IMR-90 (cell line): Measurements from ENCODE around the gene ATP2B2. TPM values are rescaled to one million over a fixed set of nuclear protein-coding genes. Genes with fewer than 3 reads are reported as not detected.

ENCODE experiments used
- ATAC-seq: fragments of 200-7000 bp; cut with Tn5 transposase; 2 replicates; pipeline ENCODE4 v1.9.1; 2020; ENCODE audit warnings: low read depth, mild to moderate bottlenecking, moderate library complexity
- BruUV-seq: library from RNA; stranded (reverse); fragments of 400-500 nt; replicated peaks from 2 replicates; lab custom pipeline; 2021; lab: Mats Ljungman, UMichigan
- CTCF ChIA-PET: fragments of 300-600 bp; formaldehyde crosslinking; extraction: SDS; loops from one replicate; lab custom pipeline; 2021; ENCODE audit warnings: antibody characterized with exemption; lab: Yijun Ruan, JAX
- POLR2A ChIA-PET: fragments of 300-600 bp; sonication (Branson Sonifier 250); formaldehyde crosslinking; loops from one replicate; lab custom pipeline; 2022; ENCODE audit warnings: antibody characterized with exemption; ENCODE audit not compliant: unreplicated experiment; lab: Charles Lee
- DNase-seq: peaks from one replicate; pipeline ENCODE4 v3.0.0; 2013
- H2AFZ ChIP-seq: replicated peaks from 2 replicates; pipeline ENCODE3; 2013; ENCODE audit warnings: low read length, mild to moderate bottlenecking; ENCODE audit not compliant: poor library complexity
- H2AK5ac ChIP-seq: 2 replicates; pipeline ENCODE4 v1.6.1; 2013; ENCODE audit warnings: low read depth, low read length, inconsistent platforms
- H2AK9ac ChIP-seq: replicated peaks from 2 replicates; pipeline ENCODE3; 2013; ENCODE audit warnings: mild to moderate bottlenecking, low read depth, low read length, moderate library complexity; ENCODE audit not compliant: poor library complexity
- H2BK120ac ChIP-seq: 2 replicates; pipeline ENCODE4 v1.6.1; 2013; ENCODE audit warnings: low read depth, low read length, inconsistent platforms
- H2BK15ac ChIP-seq: 3 replicates; pipeline ENCODE4 v1.6.1; 2013; ENCODE audit warnings: low read depth, low read length, inconsistent platforms
- H2BK20ac ChIP-seq: 2 replicates; pipeline ENCODE4 v1.6.1; 2013; ENCODE audit warnings: low read depth, mild to moderate bottlenecking, inconsistent platforms, low read length, moderate library complexity
- H2BK5ac ChIP-seq: 2 replicates; pipeline ENCODE4 v1.6.1; 2013; ENCODE audit warnings: mild to moderate bottlenecking, low read depth, low read length, inconsistent platforms; ENCODE audit not compliant: poor library complexity, severe bottlenecking
- H3K14ac ChIP-seq: replicated peaks from 2 replicates; pipeline ENCODE4 v1.6.1; 2013; ENCODE audit warnings: low read depth, low read length, inconsistent platforms
- H3K18ac ChIP-seq: 2 replicates; pipeline ENCODE4 v1.6.1; 2013; ENCODE audit warnings: low read depth, low read length, control low read depth
- H3K23ac ChIP-seq: 2 replicates; pipeline ENCODE4 v1.6.1; 2013; ENCODE audit warnings: low read depth, low read length, inconsistent platforms
- H3K27ac ChIP-seq: 2 replicates; pipeline ENCODE4 v1.5.1; 2013; ENCODE audit warnings: mild to moderate bottlenecking, control low read depth, low read length; ENCODE audit not compliant: insufficient read depth
- H3K27me3 ChIP-seq: 2 replicates; pipeline ENCODE4 v1.6.1; 2013; ENCODE audit warnings: low read length; ENCODE audit not compliant: control insufficient read depth, insufficient read depth
- H3K36me3 ChIP-seq: 2 replicates; pipeline ENCODE4 v1.6.1; 2013; ENCODE audit warnings: low read length, mixed read lengths; ENCODE audit not compliant: control insufficient read depth, insufficient read depth
- H3K4ac ChIP-seq: 2 replicates; pipeline ENCODE4 v1.6.1; 2013; ENCODE audit warnings: low read depth, low read length, inconsistent platforms
- H3K4me1 ChIP-seq: 2 replicates; pipeline ENCODE4 v1.6.1; 2013; ENCODE audit warnings: low read length, mixed read lengths; ENCODE audit not compliant: control insufficient read depth, insufficient read depth
- H3K4me2 ChIP-seq: 2 replicates; pipeline ENCODE4 v1.6.1; 2013; ENCODE audit warnings: low read depth, mild to moderate bottlenecking, control low read depth, low read length, moderate library complexity
- H3K4me3 ChIP-seq: 2 replicates; pipeline ENCODE4 v1.5.1; 2013; ENCODE audit warnings: low read depth, mild to moderate bottlenecking, control low read depth, low read length, moderate library complexity; ENCODE audit not compliant: insufficient read depth
- H3K56ac ChIP-seq: 2 replicates; pipeline ENCODE4 v1.6.1; 2013; ENCODE audit warnings: low read length, inconsistent platforms; ENCODE audit not compliant: insufficient read depth; ENCODE audit errors: extremely low read depth
- H3K79me1 ChIP-seq, 2 experiments: 2 replicates each; pipeline ENCODE4 v1.6.1; 2013; ENCODE audit warnings: low read length in 2 of 2, inconsistent platforms in 1 of 2, low read depth in 1 of 2
- H3K9ac ChIP-seq: 2 replicates; pipeline ENCODE4 v1.6.1; 2013; ENCODE audit warnings: low read depth, low read length, control low read depth
- H3K9me1 ChIP-seq: 2 replicates; pipeline ENCODE4 v1.6.1; 2013; ENCODE audit warnings: low read length, inconsistent platforms; ENCODE audit not compliant: insufficient read depth
- H3K9me3 ChIP-seq: 2 replicates; pipeline ENCODE4 v1.6.1; 2013; ENCODE audit warnings: low read length; ENCODE audit not compliant: control insufficient read depth, insufficient read depth
- H4K20me1 ChIP-seq: 2 replicates; pipeline ENCODE4 v1.6.1; 2013; ENCODE audit warnings: low read length, inconsistent platforms; ENCODE audit not compliant: insufficient read depth
- H4K5ac ChIP-seq: 2 replicates; pipeline ENCODE4 v1.6.1; 2013; ENCODE audit warnings: mild to moderate bottlenecking, low read depth, low read length, control low read depth
- H4K8ac ChIP-seq, 2 experiments: 2 replicates each; pipeline ENCODE4 v1.6.1; 2013; ENCODE audit warnings: low read depth in 2 of 2, low read length in 2 of 2, control low read depth in 1 of 2, inconsistent platforms in 1 of 2
- H4K91ac ChIP-seq: 2 replicates; pipeline ENCODE4 v1.6.1; 2013; ENCODE audit warnings: low read depth, low read length, inconsistent platforms; ENCODE audit not compliant: insufficient read depth
- BHLHE40 ChIP-seq: fragments of 150-350 bp; IDR thresholded peaks from 2 replicates; pipeline ENCODE4 v1.6.1; 2016; ENCODE audit warnings: mild to moderate bottlenecking, low read depth, low read length
- CEBPB ChIP-seq: IDR thresholded peaks from 2 replicates; pipeline ENCODE4 v1.6.1; 2012; ENCODE audit warnings: low read depth, low read length, improper control_type of control experiment
- CHD1 ChIP-seq: IDR thresholded peaks from 2 replicates; pipeline ENCODE4 v1.6.1; 2012; ENCODE audit warnings: low read depth, low read length, improper control_type of control experiment
- ELK1 ChIP-seq: fragments of 150-350 bp; IDR thresholded peaks from 2 replicates; pipeline ENCODE4 v1.6.1; 2016; ENCODE audit warnings: low read depth, mild to moderate bottlenecking, low read length, moderate library complexity, borderline replicate concordance
- FOS ChIP-seq: fragments of 150-350 bp; IDR thresholded peaks from 2 replicates; pipeline ENCODE4 v1.6.1; 2016; ENCODE audit warnings: low read depth, low read length
- MAFK ChIP-seq: IDR thresholded peaks from 2 replicates; pipeline ENCODE4 v1.6.1; 2012; ENCODE audit warnings: low read depth, low read length, improper control_type of control experiment
- MAZ ChIP-seq: IDR thresholded peaks from 2 replicates; pipeline ENCODE4 v1.6.1; 2012; ENCODE audit warnings: low read depth, mild to moderate bottlenecking, low read length, improper control_type of control experiment, moderate library complexity, borderline replicate concordance
- NFE2L2 ChIP-seq: fragments of 150-350 bp; IDR thresholded peaks from 2 replicates; pipeline ENCODE4 v1.6.1; 2016; ENCODE audit warnings: low read depth, mild to moderate bottlenecking, low read length
- POLR2A ChIP-seq: IDR thresholded peaks from 2 replicates; pipeline ENCODE4 v1.6.1; 2012; ENCODE audit warnings: mild to moderate bottlenecking, low read depth, low read length
- RFX5 ChIP-seq: IDR thresholded peaks from 2 replicates; pipeline ENCODE4 v1.8.0; 2012; ENCODE audit warnings: low read depth, mild to moderate bottlenecking, low read length, moderate library complexity
- SMC3 ChIP-seq: fragments of 150-350 bp; IDR thresholded peaks from 2 replicates; pipeline ENCODE4 v1.6.1; 2016; ENCODE audit warnings: low read depth, mild to moderate bottlenecking, antibody characterized with exemption, low read length, moderate library complexity
- WGBS, 2 experiments: methylation state at CpG; one replicate each; pipeline versions ENCODE4 v1.1.5 to v1.1.7; 2013; ENCODE audit warnings: missing lambda C conversion rate in 2 of 2; ENCODE audit not compliant: insufficient read length in 1 of 2; ENCODE audit errors: extremely low coverage in 2 of 2; 5-methylcytosine and 5-hydroxymethylcytosine counted together
- dilution Hi-C: fragments of 300-500 bp; cut with HindIII; formaldehyde crosslinking; loops from one replicate; pipeline ENCODE4 v1.14.3; 2018; ENCODE audit warnings: low sequenced_read_pairs; ENCODE audit not compliant: unreplicated experiment
- in situ Hi-C: fragments of 300-500 bp; cut with MboI; formaldehyde crosslinking; loops from 3 replicates; pipeline ENCODE4 v1.14.3; 2019; ENCODE audit warnings: low sequenced_read_pairs, inconsistent platforms, mixed read lengths
- intact Hi-C: fragments of 100-400 bp; cut with micrococcal nuclease; formaldehyde crosslinking; loops from 2 replicates; pipeline ENCODE4 v1.10.0; 2022
- polyA plus RNA-seq, 3 experiments: library from polyadenylated mRNA; depleted of rRNA; stranded (reverse); fragments of >200 nt; gene quantifications; 2 replicates each; pipeline ENCODE4 v1.2.3, GENCODE V29; 2012; ENCODE audit warnings: low replicate concordance in 1 of 3
- total RNA-seq: library from RNA; depleted of rRNA; stranded (reverse); fragments of >200 nt; gene quantifications from 2 replicates; pipeline ENCODE4 v1.2.3, GENCODE V29; 2012
- TF ChIP-seq, protein P1 (sequence below): conservative IDR thresholded peaks from 2 replicates; pipeline ENCODE4 v1.5.1; 2012; ENCODE audit warnings: mild to moderate bottlenecking, low read depth, low read length, improper control_type of control experiment
- TF ChIP-seq, protein P2 (sequence below): fragments of 150-350 bp; IDR thresholded peaks from 2 replicates; pipeline ENCODE4 v1.6.1; 2017; ENCODE audit warnings: mild to moderate bottlenecking, antibody characterized with exemption, low read length, low read depth

Gene ATP2B2
- total and polyA plus RNA-seq, 2 of the 4 experiments (the other 2 are of a cell fraction), result under 0.01 to 0.02 TPM

- Histone ChIP-seq H2BK20ac (no peak overlapping the region), H4K91ac (no peak overlapping the region), H3K9me1 (no peaks in the 10 kb centered on the region), H3K18ac (no peak overlapping the region), H3K4me3 (no peak overlapping the region), H3K36me3 (no peaks in the 10 kb centered on the region), H2AFZ (no peak overlapping the region), H3K56ac (no peak overlapping the region), H3K4ac (no peak overlapping the region), H3K27ac (no peak overlapping the region), H4K5ac (no peak overlapping the region), H2BK15ac (no peak overlapping the region), H3K9me3 (no peaks in the 10 kb centered on the region), H3K9ac (no peak overlapping the region), H3K14ac (no peak overlapping the region), H3K4me2 (no peak overlapping the region), H2BK5ac (no peak overlapping the region), H4K20me1 (no peaks in the 10 kb centered on the region), H4K8ac (no peak overlapping the region), H2BK120ac (no peak overlapping the region), H3K79me1 (no peaks in the 10 kb centered on the region), H2AK9ac (no peak overlapping the region), H3K23ac (no peak overlapping the region), H2AK5ac (no peak overlapping the region), H3K27me3 (peaks cover 28% of the 10 kb centered on the region), H3K4me1 (no peaks in the 10 kb centered on the region)
- TF ChIP-seq, protein P1, sequence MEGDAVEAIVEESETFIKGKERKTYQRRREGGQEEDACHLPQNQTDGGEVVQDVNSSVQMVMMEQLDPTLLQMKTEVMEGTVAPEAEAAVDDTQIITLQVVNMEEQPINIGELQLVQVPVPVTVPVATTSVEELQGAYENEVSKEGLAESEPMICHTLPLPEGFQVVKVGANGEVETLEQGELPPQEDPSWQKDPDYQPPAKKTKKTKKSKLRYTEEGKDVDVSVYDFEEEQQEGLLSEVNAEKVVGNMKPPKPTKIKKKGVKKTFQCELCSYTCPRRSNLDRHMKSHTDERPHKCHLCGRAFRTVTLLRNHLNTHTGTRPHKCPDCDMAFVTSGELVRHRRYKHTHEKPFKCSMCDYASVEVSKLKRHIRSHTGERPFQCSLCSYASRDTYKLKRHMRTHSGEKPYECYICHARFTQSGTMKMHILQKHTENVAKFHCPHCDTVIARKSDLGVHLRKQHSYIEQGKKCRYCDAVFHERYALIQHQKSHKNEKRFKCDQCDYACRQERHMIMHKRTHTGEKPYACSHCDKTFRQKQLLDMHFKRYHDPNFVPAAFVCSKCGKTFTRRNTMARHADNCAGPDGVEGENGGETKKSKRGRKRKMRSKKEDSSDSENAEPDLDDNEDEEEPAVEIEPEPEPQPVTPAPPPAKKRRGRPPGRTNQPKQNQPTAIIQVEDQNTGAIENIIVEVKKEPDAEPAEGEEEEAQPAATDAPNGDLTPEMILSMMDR, result no peak
- TF ChIP-seq ELK1, result no peak
- TF ChIP-seq, protein P2, sequence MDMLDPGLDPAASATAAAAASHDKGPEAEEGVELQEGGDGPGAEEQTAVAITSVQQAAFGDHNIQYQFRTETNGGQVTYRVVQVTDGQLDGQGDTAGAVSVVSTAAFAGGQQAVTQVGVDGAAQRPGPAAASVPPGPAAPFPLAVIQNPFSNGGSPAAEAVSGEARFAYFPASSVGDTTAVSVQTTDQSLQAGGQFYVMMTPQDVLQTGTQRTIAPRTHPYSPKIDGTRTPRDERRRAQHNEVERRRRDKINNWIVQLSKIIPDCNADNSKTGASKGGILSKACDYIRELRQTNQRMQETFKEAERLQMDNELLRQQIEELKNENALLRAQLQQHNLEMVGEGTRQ, result no peak
- no peak for TF ChIP-seq BHLHE40
- no peak for TF ChIP-seq NFE2L2
- TF ChIP-seq FOS, result no peak
- no peak for TF ChIP-seq CHD1
- no peak for TF ChIP-seq MAFK
- no peak for TF ChIP-seq CEBPB
- no peak for TF ChIP-seq SMC3
- no peak for TF ChIP-seq RFX5
- TF ChIP-seq MAZ, result no peak
- no peak for TF ChIP-seq POLR2A
- no TSS peak for BruUV-seq
- WGBS, 2 experiments, result 20% methylated on average over 3 of the region's 7 CpGs; no CpG with 5 or more reads in 1 of the 2 experiments
- in situ Hi-C loops, result no loop called here
- no peak for DNase-seq
- POLR2A ChIA-PET, result no interaction called here
- CTCF ChIA-PET, result interaction anchor here (0.6 to 0.7 kb wide), 2 partner anchors 38 to 152 kb away, joined by 3 to 5 read pairs; no protein-coding TSS in a partner anchor
- dilution Hi-C loops, result no loop called here
- ATAC-seq, result no peak
- intact Hi-C loops, result no loop called here
These were observed 18.9 kb upstream of the ATP2B2 start for GRCh38 chr3:10524270-10524669.
